HG02970 (cell line): ENCODE results near the gene CELF6.
"Not testable (repeated sequence)": the region's sequence is repeated elsewhere in the genome, so short reads cannot be mapped to it uniquely, and the experiment has no call there.

Source experiments
- ATAC-seq: cut with Tn5 transposase; IDR thresholded peaks from one replicate; pipeline ENCODE4 v1.9.1; 2021; ENCODE audit warnings: mild to moderate bottlenecking, moderate library complexity, moderate number of reproducible peaks; ENCODE audit not compliant: unreplicated experiment, low FRiP score

CELF6 gene

DNA sequence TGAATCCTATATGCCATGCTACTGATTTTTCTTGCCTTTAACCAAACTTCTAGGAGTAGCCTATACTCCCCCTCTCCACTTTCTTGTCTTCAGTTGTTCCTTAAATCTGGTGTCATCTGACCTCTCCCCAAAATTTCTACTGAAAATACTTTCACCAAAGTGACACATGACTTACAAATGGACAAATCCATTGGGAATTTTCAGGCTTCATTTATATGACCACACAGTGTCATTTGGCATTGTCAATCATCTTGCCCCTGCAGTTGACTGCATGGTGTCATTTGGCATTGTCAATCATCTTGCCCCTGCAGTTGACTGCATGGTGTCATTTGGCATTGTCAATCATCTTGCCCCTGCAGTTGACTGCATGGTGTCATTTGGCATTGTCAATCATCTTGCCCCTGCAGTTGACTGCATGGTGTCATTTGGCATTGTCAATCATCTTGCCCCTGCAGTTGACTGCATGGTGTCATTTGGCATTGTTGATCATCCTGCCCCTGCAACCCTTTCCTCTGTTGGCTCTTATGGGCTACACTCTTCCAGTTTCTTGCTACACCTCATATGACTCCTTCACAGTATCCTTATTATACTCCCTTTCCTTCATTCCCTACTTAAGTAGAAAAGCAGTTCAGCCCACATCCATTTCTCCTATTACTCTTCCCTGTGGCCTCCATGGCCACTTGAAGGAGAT lies 44.2 kb downstream of the CELF6 start:
- not testable (repeated sequence) for ATAC-seq

GRCh38 chr15:72272997-72273352 lies 47.0 kb downstream of the CELF6 start:
- ATAC-seq = no peak

GRCh38 chr15:72272213-72272996 lies 47.6 kb downstream of the CELF6 start, which contains the start of gene PARP6:
TSS of gene PARP6 (minus strand) at chr15:72272554. CDS start at chr15:72267477, 5,077 bp downstream.
- ATAC-seq = peak; percentile 98

DNA sequence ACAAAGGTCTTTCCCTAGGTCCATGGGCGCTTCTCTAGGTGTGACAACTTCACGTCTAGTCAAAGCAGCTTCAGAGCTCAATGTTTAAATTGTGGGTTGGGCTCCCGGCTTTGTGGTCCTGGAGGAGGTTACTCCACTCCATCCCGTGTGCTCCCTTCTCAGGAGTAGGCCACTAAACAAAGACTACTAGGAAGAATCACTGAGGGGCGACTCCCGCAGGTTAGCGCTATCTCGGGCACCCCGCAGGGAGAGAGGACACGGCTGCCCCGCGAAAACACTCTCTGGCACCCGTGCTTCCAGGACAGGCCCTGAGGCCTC lies 48.1 kb downstream of the CELF6 start:
- ATAC-seq = no peak

GRCh38 chr15:72271221-72271620 lies 48.7 kb downstream of the CELF6 start:
- no peak for ATAC-seq

- ATAC-seq = no peak
These were observed 50.2 kb downstream of the CELF6 start for GRCh38 chr15:72269739-72270138.

DNA sequence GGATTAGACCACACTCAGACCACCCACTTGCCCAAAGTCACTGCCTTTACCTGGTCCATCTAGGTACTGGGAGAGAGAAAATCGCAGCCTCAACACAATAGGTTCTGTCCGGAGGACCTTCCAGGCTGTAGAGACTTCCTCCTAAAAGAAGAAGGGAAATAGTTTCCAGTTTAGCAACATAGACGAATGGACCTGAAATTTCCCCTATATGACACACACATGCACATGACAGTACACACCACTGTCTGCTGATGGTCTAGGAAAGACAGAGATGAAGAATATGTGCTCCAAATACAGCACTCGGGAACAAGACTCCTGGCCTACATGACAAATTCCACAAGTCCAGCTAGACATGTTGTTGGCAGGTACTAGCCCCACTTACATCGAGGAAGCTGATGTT lies 54.9 kb downstream of the CELF6 start:
- no peak for ATAC-seq

DNA sequence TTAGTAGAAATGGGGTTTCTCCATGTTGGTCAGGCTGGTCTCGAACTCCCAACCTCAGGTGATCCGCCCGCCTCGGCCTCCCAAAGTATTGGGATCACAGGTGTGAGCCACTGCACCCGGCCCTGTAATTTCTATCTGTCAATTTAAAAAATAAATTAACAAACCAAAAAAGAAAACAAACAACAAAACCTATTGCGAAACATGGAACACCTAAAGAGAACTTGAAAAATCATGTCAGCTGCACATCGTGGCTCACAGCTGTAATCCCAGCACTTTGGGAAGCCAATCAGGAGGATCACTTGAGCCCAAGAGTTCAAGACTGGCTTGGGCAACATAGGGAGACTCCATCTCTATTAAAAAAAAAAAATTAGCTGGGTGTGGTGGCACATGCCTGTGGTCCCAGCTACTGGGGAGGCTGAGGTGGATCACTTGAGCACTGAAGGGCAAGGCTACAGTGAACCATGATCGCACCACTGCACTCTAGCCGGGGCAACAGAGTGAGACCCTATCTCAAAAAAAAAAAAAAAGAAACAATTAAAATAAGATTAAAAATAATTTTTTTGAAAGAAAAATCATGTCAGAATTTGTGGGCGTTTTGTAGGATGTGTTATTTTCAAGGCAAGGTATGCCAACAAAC lies 67.2 kb downstream of the CELF6 start:
- no peak for ATAC-seq

DNA sequence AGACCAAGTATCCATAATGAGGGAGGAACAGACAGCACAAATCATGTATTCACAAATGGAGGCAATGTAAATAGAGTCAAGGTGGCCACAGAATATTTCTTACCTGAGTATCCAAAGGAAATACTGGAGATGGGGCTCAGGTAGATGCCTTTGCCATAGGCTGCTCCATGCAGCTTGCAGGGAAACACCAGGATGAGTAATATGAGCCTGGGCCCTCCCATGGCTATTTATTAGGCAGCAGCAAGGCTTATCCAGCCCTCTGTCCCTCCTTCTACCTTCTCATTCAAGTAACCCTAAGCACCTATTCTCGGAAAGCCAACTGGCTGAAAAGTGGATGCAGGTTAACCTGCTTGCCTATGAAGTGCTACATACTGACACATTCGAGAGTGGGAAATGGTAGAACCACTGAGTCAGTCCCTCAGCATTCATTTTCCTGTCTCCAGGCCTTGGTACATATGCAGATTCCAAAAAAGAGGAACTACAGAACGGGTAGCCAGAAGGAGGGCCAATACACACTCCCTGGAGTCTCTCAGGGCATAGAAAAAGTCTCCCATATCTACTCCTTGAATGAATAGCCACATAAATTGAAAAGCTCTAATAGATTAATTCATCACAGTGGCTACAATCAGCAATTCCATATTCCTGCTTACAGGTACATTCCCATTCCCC lies 70.7 kb downstream of the CELF6 start:
- no peak for ATAC-seq

DNA sequence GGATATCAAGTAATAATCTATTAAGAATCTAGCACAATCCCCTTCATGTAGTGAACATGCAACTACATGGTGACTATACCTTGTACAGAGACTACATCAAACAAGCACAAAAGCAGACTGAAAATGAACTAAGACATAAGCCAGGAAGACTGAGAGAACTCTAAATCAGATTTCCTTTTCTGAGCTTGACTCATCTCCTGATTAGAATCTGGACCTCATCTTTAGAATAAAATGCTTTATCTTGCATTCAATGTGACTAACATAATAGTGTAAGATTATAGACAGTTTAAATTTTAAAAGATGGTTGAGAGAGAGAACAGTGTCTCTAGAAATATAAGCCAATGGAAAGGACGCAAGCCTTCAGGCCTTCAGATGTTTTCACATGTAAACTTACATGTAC lies 71.4 kb downstream of the CELF6 start:
- no peak for ATAC-seq

- ATAC-seq = no peak
These were observed 77.1 kb downstream of the CELF6 start for GRCh38 chr15:72242775-72243370.

DNA sequence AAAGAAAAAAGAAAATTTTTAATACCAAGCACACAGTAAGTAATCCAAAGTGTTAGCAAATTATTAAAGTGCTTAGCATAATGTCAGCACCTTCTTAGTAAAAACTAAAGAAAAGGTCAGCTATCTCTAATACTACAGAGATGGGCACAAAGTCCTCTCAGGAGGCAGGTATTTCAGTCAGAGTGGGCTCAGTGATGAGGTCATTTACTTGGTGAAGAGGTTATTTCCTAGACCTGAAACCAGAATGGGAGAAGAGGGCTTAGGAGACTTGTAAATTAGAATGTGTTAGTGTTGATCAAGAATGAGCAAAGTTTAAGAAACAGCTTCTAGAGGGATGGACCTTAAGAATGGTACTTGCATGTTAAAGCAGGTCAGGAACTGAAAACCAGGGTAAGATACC lies 80.3 kb downstream of the CELF6 start:
- no peak for ATAC-seq

DNA sequence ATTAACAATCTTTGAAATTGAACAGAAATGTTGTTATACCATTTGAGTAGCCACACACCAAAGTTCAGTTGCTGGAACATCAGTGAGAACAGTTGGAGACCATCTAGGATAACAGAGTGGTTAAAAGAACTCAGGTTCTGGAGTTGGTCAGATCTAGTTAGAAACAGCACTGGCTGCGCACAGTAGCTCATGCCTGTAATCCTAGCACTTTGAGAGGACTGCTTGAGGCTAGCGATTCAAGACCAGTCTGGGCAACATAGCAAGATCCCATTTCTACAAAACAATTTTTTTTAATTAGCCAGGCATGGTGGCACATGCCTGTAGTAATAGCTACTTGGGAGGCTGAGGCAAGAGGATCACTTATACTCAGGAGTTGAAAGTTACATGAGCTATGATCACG lies 81.4 kb downstream of the CELF6 start:
- ATAC-seq = no peak

- ATAC-seq = no peak
These were observed 82.1 kb downstream of the CELF6 start for GRCh38 chr15:72237853-72238224.

DNA sequence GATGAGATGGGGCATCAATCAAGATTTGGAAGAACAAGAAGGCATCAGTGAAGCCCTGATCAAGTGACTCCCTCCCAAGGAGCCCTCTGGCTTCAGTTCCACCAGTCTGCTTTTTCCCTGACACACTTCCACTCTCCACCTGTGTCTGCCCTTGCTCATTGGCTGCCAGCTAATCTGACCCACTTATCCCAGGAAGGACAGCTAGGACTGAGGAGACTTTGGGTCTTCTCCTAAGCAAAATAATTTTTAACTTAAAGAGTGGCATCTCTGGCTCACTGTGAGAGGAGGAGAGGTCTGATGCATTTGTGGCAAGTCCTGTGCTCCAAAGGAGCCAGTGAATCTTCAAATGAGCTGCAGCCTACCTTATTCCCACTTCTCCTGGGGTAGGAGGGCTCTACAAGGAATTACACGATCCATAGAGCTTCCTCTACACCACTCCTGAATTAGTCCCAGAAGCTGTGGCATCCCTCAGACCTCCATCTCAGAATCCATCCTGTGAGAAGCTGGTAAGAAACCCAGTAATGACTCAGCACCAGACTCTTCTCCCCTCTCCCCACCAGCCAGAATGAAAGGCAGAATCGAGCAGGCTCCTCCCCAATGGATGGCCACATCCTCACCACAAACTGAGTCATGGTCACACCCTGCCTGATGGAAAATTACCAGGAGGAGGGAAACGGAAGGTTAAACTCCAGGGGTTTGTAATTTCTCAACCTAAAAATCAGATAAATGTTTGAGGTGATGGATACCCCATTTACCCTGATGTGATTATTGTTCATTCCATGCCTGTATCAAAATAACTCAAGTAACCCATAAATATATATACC lies 82.7 kb downstream of the CELF6 start:
- ATAC-seq = peak; percentile 59

DNA sequence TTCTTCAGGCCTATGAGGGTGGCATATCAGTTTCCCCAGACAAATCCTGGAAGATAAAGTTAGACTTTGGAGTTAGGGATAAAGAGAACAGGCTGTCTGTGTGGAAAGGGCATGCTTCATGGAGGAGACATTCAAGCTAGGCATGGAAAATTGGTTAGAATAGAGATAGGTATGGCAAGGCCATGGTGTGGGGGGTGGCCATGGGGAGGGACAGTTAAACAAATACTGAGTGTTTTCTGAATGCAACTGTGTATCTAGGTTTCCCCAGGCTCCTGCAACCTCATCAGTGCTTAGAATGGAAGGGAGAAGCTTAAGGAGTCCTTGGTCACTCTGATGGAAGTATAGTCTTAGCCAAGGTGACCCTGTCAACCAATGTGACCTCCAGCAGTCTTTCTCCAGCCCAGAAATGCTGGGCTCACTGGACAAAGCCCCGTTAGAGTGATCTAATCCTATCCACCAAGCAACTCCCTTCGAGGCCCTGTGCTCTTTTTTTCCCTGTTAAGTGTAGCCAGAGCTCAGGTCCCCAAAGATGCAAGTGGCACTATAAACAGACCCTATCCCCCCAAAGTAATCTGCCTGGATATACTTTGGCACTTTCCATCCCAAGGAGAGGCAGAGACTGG lies 83.5 kb downstream of the CELF6 start:
- ATAC-seq = no peak

DNA sequence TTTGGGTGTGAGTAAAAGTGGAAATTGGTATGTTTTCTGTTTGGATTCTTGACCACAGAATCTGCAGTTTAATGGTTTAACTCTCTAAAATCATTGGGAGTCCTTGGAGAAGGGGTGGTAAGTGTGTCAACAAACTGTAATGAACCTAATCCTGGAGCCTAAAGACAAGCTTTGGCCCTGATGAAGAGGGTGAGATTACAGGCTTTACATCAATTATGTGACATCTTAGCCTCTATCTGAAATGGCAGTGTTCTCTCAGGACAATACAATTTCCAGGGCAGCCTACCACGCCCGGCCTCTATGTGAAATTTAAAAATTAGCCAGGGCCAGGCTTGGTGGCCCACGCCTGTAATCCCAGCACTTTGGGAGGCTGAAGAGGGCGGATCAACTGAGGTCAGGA lies 84.7 kb downstream of the CELF6 start:
- no peak for ATAC-seq
